Loucy (cell line): ENCODE measurements around the gene RNF13.

ENCODE experiments used
- H2AFZ ChIP-seq: fragments of 200-600 bp; sonication (generic); 2 replicates; pipeline ENCODE4 v1.6.0; 2016; ENCODE audit warnings: antibody characterized with exemption, mild to moderate bottlenecking, low read length, moderate library complexity
- H3F3A ChIP-seq: fragments of 200-600 bp; 2 replicates; pipeline ENCODE4 v1.6.0; 2016; ENCODE audit warnings: antibody characterized with exemption, low read depth, mild to moderate bottlenecking
- H3K27me3 ChIP-seq: fragments of 200-600 bp; sonication (generic); 2 replicates; pipeline ENCODE4 v1.6.1; 2014; ENCODE audit warnings: low read length, mild to moderate bottlenecking; ENCODE audit not compliant: insufficient read depth, poor library complexity, severe bottlenecking
- H3K36me3 ChIP-seq: fragments of 200-600 bp; sonication (generic); 2 replicates; pipeline ENCODE4 v1.6.1; 2016; ENCODE audit warnings: low read length; ENCODE audit not compliant: insufficient read depth
- H3K4me1 ChIP-seq: fragments of 200-600 bp; sonication (generic); 2 replicates; pipeline ENCODE4 v1.5.1; 2014; ENCODE audit warnings: low read length, mild to moderate bottlenecking; ENCODE audit not compliant: insufficient read depth, poor library complexity, severe bottlenecking
- H3K4me2 ChIP-seq: fragments of 200-600 bp; sonication (generic); 2 replicates; pipeline ENCODE4 v1.6.0; 2014; ENCODE audit warnings: antibody characterized with exemption, low read length, low read depth, mild to moderate bottlenecking; ENCODE audit not compliant: poor library complexity, severe bottlenecking
- H3K4me3 ChIP-seq: fragments of 200-600 bp; sonication (generic); 2 replicates; pipeline ENCODE4 v1.5.1; 2014; ENCODE audit warnings: low read length, mild to moderate bottlenecking, mixed read lengths; ENCODE audit not compliant: poor library complexity, severe bottlenecking
- H3K79me2 ChIP-seq: fragments of 200-600 bp; sonication (generic); 2 replicates; pipeline ENCODE4 v1.6.1; 2014; ENCODE audit warnings: low read length; ENCODE audit not compliant: insufficient read depth
- H3K9ac ChIP-seq: fragments of 200-600 bp; sonication (generic); 2 replicates; pipeline ENCODE4 v1.6.0; 2014; ENCODE audit warnings: mild to moderate bottlenecking, low read depth, low read length, moderate library complexity; ENCODE audit not compliant: poor library complexity, severe bottlenecking
- H3K9me2 ChIP-seq: fragments of 200-600 bp; sonication (generic); replicated peaks from 2 replicates; pipeline ENCODE4 v1.6.1; 2016; ENCODE audit warnings: low read depth, low read length, mixed read lengths
- H3K9me3 ChIP-seq: fragments of 200-600 bp; sonication (generic); 2 replicates; pipeline ENCODE4 v1.6.1; 2014; ENCODE audit warnings: mild to moderate bottlenecking, antibody characterized with exemption, low read length, low read depth; ENCODE audit not compliant: insufficient read depth
- H4K20me1 ChIP-seq: fragments of 200-600 bp; sonication (generic); 2 replicates; pipeline ENCODE4 v1.6.0; 2014; ENCODE audit warnings: antibody characterized with exemption, low read length, mild to moderate bottlenecking; ENCODE audit not compliant: insufficient read depth, poor library complexity, severe bottlenecking
- CTCF ChIP-seq: fragments of 200-600 bp; sonication (generic); conservative IDR thresholded peaks from 2 replicates; pipeline ENCODE4 v1.5.1; 2014; ENCODE audit warnings: mild to moderate bottlenecking, antibody characterized with exemption, low read length
- EZH2phosphoT487 ChIP-seq: fragments of 200-600 bp; IDR thresholded peaks from 2 replicates; pipeline ENCODE4 v1.6.1; 2018; ENCODE audit warnings: antibody characterized with exemption, mild to moderate bottlenecking, moderate library complexity, borderline replicate concordance

The RNF13 gene

GRCh38 chr3:149967086-149967685 lies 154.2 kb downstream of the RNF13 start:
- no peaks in the 10 kb centered on the region; the same call in 1 of the 2 replicates for H3F3A ChIP-seq
- peak overlapping the region; percentile 19 for H3K9ac ChIP-seq
- peaks cover 46% of the 10 kb centered on the region for H3K4me1 ChIP-seq
- H3K4me2 ChIP-seq, result peak overlapping the region; percentile 77
- H3K9me2 ChIP-seq, result no peaks in the 10 kb centered on the region
- H2AFZ ChIP-seq, result no peak overlapping the region
- H3K4me3 ChIP-seq, result peak overlapping the region; percentile 82
- no peaks in the 10 kb centered on the region for H3K9me3 ChIP-seq
- H3K79me2 ChIP-seq, result peaks cover 49% of the 10 kb centered on the region
- peak; percentile 80 for TF ChIP-seq CTCF
- no peak for TF ChIP-seq EZH2phosphoT487
- no peaks in the 10 kb centered on the region for H3K27me3 ChIP-seq
- peaks cover 8% of the 10 kb centered on the region; the same call in 1 of the 2 replicates for H3K36me3 ChIP-seq
- peaks cover 27% of the 10 kb centered on the region for H4K20me1 ChIP-seq

- H3K4me2 ChIP-seq, result peak overlapping the region; percentile 77
These were observed 155.2 kb downstream of the RNF13 start for GRCh38 chr3:149968216-149968615.

GRCh38 chr3:149969110-149969939 lies 156.3 kb downstream of the RNF13 start:
- Histone ChIP-seq H3K9me3 (no peaks in the 10 kb centered on the region), H3K9me2 (no peaks in the 10 kb centered on the region), H3K4me1 (peaks cover 46% of the 10 kb centered on the region), H3K79me2 (peaks cover 49% of the 10 kb centered on the region), H3K4me3 (peak overlapping the region; percentile 82), H3K9ac (peak overlapping the region; percentile 65), H2AFZ (no peak overlapping the region), H4K20me1 (peaks cover 27% of the 10 kb centered on the region), H3F3A (no peaks in the 10 kb centered on the region; the same call in 1 of the 2 replicates), H3K27me3 (no peaks in the 10 kb centered on the region), H3K36me3 (peaks cover 5% of the 10 kb centered on the region; the same call in 1 of the 2 replicates), H3K4me2 (peak overlapping the region; percentile 77)
- TF ChIP-seq EZH2phosphoT487 (no peak), CTCF (no peak; the same call in 1 of the 2 replicates)

More at GRCh38 chr3:149968216-149968615, 155.2 kb downstream of the RNF13 start:
- Histone ChIP-seq H3K9me3 (no peaks in the 10 kb centered on the region), H3K27me3 (no peaks in the 10 kb centered on the region), H3K4me1 (peaks cover 48% of the 10 kb centered on the region), H3F3A (no peaks in the 10 kb centered on the region; the same call in 1 of the 2 replicates), H3K9me2 (no peaks in the 10 kb centered on the region), H2AFZ (no peak overlapping the region), H3K36me3 (peaks cover 5% of the 10 kb centered on the region; the same call in 1 of the 2 replicates), H4K20me1 (peaks cover 27% of the 10 kb centered on the region), H3K79me2 (peaks cover 49% of the 10 kb centered on the region), H3K9ac (peak overlapping the region; percentile 65), H3K4me3 (peak overlapping the region; percentile 82)
- TF ChIP-seq CTCF, result no peak
- TF ChIP-seq EZH2phosphoT487, result no peak
